Measurements from ENCODE around the gene MRPL4. TPM values are rescaled to one million over a fixed set of nuclear protein-coding genes. Genes with fewer than 3 reads are reported as not detected.

MRPL4 gene
- total and polyA plus RNA-seq, 2 of the 13 experiments (the other 11 are each of a cell fraction or from before 2014, with no cell fraction given): 40.6 to 42.5 TPM

DNA sequence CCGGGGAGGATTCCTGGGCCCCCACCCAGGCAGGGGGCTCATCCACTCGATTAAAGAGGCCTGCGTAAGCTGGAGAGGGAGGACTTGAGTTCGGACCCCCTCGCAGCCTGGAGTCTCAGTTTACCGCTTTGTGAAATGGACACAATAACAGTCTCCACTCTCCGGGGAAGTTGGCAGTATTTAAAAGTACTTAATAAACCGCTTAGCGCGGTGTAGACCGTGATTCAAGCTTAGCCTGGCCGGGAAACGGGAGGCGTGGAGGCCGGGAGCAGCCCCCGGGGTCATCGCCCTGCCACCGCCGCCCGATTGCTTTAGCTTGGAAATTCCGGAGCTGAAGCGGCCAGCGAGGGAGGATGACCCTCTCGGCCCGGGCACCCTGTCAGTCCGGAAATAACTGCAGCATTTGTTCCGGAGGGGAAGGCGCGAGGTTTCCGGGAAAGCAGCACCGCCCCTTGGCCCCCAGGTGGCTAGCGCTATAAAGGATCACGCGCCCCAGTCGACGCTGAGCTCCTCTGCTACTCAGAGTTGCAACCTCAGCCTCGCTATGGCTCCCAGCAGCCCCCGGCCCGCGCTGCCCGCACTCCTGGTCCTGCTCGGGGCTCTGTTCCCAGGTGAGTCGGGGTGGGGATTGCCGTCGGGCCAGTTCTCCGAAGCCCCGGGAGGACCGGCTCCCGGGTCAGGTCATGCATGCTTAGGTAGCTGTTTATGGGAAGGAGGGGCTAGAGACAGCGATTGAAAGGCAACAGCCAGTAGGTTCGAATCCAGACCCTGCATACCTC lies 18.8 kb downstream of the MRPL4 start, which contains the start of gene ICAM1 (continued):
- TF ChIP-seq, protein P1, sequence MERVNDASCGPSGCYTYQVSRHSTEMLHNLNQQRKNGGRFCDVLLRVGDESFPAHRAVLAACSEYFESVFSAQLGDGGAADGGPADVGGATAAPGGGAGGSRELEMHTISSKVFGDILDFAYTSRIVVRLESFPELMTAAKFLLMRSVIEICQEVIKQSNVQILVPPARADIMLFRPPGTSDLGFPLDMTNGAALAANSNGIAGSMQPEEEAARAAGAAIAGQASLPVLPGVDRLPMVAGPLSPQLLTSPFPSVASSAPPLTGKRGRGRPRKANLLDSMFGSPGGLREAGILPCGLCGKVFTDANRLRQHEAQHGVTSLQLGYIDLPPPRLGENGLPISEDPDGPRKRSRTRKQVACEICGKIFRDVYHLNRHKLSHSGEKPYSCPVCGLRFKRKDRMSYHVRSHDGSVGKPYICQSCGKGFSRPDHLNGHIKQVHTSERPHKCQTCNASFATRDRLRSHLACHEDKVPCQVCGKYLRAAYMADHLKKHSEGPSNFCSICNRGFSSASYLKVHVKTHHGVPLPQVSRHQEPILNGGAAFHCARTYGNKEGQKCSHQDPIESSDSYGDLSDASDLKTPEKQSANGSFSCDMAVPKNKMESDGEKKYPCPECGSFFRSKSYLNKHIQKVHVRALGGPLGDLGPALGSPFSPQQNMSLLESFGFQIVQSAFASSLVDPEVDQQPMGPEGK (CRISPR knock-in tag; IDR thresholded peaks at IDR 0.05): peak; percentile 98
- TF ChIP-seq ZNF790 (CRISPR knock-in tag; IDR thresholded peaks at IDR 0.05; ENCODE audit: borderline replicate concordance): no peak
- peak; percentile 80; the same call in 1 of the 2 replicates for TF ChIP-seq ZNF446 (CRISPR knock-in tag; IDR thresholded peaks at IDR 0.05)
- TF ChIP-seq ZNF264 (CRISPR knock-in tag; IDR thresholded peaks at IDR 0.05): no peak
- TF ChIP-seq GABPB1 (CRISPR knock-in tag; IDR thresholded peaks at IDR 0.05): peak; percentile 90
- no peak for TF ChIP-seq ZNF235 (CRISPR knock-in tag; IDR thresholded peaks at IDR 0.05; ENCODE audit: borderline replicate concordance)
- TF ChIP-seq ERF (CRISPR knock-in tag; IDR thresholded peaks at IDR 0.05): peak; percentile 84
- peak; percentile 87; the same call in 1 of the 2 replicates for TF ChIP-seq ZNF160 (CRISPR knock-in tag; IDR thresholded peaks at IDR 0.05)
- TF ChIP-seq, protein P2, sequence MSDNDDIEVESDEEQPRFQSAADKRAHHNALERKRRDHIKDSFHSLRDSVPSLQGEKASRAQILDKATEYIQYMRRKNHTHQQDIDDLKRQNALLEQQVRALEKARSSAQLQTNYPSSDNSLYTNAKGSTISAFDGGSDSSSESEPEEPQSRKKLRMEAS (IDR thresholded peaks at IDR 0.05): peak; percentile 97
- TF ChIP-seq ZNF451 (CRISPR knock-in tag; IDR thresholded peaks at IDR 0.05): 0 out of 2 replicates have a peak, but pooled peaks have one; percentile 79
- peak; percentile 99 for TF ChIP-seq RELA (CRISPR knock-in tag; IDR thresholded peaks at IDR 0.05)
- no peak; the same call in 1 of the 2 replicates for TF ChIP-seq SMYD3 (CRISPR knock-in tag; IDR thresholded peaks at IDR 0.05)
- TF ChIP-seq ZNF878 (CRISPR knock-in tag; IDR thresholded peaks at IDR 0.05): peak; percentile 96
- TF ChIP-seq ZNF326 (CRISPR knock-in tag; IDR thresholded peaks at IDR 0.05; ENCODE audit: borderline replicate concordance): no peak
- peak; percentile 91 for TF ChIP-seq HDAC1 (CRISPR knock-in tag; IDR thresholded peaks at IDR 0.05)
- peak; percentile 90 for TF ChIP-seq TAF1 (CRISPR knock-in tag; IDR thresholded peaks at IDR 0.05)
- TF ChIP-seq FOXP1 (IDR thresholded peaks at IDR 0.05): no peak
- TF ChIP-seq FOXP1 (CRISPR knock-in tag; IDR thresholded peaks at IDR 0.05): peak; percentile 34
- TF ChIP-seq NFKB2 (CRISPR knock-in tag; IDR thresholded peaks at IDR 0.05; ENCODE audit: borderline replicate concordance): peak; percentile 93; the same call in 1 of the 2 replicates
- TF ChIP-seq, protein P3, sequence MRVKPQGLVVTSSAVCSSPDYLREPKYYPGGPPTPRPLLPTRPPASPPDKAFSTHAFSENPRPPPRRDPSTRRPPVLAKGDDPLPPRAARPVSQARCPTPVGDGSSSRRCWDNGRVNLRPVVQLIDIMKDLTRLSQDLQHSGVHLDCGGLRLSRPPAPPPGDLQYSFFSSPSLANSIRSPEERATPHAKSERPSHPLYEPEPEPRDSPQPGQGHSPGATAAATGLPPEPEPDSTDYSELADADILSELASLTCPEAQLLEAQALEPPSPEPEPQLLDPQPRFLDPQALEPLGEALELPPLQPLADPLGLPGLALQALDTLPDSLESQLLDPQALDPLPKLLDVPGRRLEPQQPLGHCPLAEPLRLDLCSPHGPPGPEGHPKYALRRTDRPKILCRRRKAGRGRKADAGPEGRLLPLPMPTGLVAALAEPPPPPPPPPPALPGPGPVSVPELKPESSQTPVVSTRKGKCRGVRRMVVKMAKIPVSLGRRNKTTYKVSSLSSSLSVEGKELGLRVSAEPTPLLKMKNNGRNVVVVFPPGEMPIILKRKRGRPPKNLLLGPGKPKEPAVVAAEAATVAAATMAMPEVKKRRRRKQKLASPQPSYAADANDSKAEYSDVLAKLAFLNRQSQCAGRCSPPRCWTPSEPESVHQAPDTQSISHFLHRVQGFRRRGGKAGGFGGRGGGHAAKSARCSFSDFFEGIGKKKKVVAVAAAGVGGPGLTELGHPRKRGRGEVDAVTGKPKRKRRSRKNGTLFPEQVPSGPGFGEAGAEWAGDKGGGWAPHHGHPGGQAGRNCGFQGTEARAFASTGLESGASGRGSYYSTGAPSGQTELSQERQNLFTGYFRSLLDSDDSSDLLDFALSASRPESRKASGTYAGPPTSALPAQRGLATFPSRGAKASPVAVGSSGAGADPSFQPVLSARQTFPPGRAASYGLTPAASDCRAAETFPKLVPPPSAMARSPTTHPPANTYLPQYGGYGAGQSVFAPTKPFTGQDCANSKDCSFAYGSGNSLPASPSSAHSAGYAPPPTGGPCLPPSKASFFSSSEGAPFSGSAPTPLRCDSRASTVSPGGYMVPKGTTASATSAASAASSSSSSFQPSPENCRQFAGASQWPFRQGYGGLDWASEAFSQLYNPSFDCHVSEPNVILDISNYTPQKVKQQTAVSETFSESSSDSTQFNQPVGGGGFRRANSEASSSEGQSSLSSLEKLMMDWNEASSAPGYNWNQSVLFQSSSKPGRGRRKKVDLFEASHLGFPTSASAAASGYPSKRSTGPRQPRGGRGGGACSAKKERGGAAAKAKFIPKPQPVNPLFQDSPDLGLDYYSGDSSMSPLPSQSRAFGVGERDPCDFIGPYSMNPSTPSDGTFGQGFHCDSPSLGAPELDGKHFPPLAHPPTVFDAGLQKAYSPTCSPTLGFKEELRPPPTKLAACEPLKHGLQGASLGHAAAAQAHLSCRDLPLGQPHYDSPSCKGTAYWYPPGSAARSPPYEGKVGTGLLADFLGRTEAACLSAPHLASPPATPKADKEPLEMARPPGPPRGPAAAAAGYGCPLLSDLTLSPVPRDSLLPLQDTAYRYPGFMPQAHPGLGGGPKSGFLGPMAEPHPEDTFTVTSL (CRISPR knock-in tag; IDR thresholded peaks at IDR 0.05; ENCODE audit: borderline replicate concordance): peak; percentile 80
- TF ChIP-seq, protein P4, sequence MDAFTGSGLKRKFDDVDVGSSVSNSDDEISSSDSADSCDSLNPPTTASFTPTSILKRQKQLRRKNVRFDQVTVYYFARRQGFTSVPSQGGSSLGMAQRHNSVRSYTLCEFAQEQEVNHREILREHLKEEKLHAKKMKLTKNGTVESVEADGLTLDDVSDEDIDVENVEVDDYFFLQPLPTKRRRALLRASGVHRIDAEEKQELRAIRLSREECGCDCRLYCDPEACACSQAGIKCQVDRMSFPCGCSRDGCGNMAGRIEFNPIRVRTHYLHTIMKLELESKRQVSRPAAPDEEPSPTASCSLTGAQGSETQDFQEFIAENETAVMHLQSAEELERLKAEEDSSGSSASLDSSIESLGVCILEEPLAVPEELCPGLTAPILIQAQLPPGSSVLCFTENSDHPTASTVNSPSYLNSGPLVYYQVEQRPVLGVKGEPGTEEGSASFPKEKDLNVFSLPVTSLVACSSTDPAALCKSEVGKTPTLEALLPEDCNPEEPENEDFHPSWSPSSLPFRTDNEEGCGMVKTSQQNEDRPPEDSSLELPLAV (CRISPR knock-in tag; conservative IDR thresholded peaks at IDR 0.05; ENCODE audit: low read depth): no peak
- no peak for TF ChIP-seq ATRX (CRISPR knock-in tag; IDR thresholded peaks at IDR 0.05; ENCODE audit: borderline replicate concordance)

Data from HepG2 (cell line).